Lower leg skin (tissue), 3 donors: ENCODE measurements around the gene SCMH1.

Experiments used
- CTCF ChIP-seq, 3 donors: fragments of 450-650 bp; IDR thresholded peaks; one replicate each; pipeline ENCODE4 v1.5.1; 2016; ENCODE audit warnings: antibody characterized with exemption in 3 of 3, mild to moderate bottlenecking in 3 of 3, moderate library complexity in 2 of 3
- POLR2A ChIP-seq, 2 donors: fragments of 450-650 bp; IDR thresholded peaks; one replicate each; pipeline ENCODE4 v1.6.1; 2016 to 2017; ENCODE audit warnings: antibody characterized with exemption in 2 of 2, mild to moderate bottlenecking in 1 of 2, moderate library complexity in 1 of 2

GRCh38 chr1:41102653-41103052 lies 139.5 kb downstream of the SCMH1 start:
- TF ChIP-seq CTCF (IDR thresholded peaks at IDR 0.05) (no peak), POLR2A (IDR thresholded peaks at IDR 0.05) (no peak)
